HFF-Myc (cell line): ENCODE measurements around the gene DMRTC2.
"Not testable (repeated sequence)": the region's sequence is repeated elsewhere in the genome, so short reads cannot be mapped to it uniquely, and the experiment has no call there.

Experiments
- DNase-seq: peaks from one replicate; pipeline ENCODE4 v3.0.0-alpha.2; 2011; ENCODE audit warnings: low read depth; ENCODE audit errors: extremely low read depth
- H3K4me3 ChIP-seq: replicated peaks from 2 replicates; pipeline ENCODE4 v1.5.1; 2011; ENCODE audit warnings: low read depth, mild to moderate bottlenecking, control low read depth, low read length
- TF ChIP-seq, protein P1 (sequence below): IDR thresholded peaks from 2 replicates; pipeline ENCODE4 v1.5.1; 2012; ENCODE audit warnings: mild to moderate bottlenecking, low read depth, low read length, control low read depth; ENCODE audit errors: missing control alignments

DMRTC2 gene

DNA sequence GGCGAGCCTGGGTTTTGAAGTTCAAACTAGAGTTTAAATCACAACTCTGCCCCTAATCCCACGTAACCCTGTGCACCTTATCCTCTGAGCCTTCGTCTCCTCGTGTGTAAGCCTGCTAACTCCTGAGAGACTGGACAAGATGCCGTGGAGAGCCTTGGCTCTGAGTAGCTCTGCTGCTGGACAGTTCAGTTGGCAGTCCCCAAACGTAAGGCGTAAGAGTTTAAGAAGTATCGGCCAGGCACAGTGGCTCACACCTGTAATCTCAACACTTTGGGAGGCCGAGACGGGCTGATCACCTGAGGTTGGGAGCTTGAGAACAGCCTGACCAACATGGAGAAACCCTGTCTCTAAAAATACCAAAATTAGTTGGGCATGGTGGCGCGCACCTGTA is 27.5 kb downstream of the DMRTC2 start:
- TF ChIP-seq, protein P1, sequence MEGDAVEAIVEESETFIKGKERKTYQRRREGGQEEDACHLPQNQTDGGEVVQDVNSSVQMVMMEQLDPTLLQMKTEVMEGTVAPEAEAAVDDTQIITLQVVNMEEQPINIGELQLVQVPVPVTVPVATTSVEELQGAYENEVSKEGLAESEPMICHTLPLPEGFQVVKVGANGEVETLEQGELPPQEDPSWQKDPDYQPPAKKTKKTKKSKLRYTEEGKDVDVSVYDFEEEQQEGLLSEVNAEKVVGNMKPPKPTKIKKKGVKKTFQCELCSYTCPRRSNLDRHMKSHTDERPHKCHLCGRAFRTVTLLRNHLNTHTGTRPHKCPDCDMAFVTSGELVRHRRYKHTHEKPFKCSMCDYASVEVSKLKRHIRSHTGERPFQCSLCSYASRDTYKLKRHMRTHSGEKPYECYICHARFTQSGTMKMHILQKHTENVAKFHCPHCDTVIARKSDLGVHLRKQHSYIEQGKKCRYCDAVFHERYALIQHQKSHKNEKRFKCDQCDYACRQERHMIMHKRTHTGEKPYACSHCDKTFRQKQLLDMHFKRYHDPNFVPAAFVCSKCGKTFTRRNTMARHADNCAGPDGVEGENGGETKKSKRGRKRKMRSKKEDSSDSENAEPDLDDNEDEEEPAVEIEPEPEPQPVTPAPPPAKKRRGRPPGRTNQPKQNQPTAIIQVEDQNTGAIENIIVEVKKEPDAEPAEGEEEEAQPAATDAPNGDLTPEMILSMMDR: no peak
- no peak for DNase-seq
- H3K4me3 ChIP-seq: no peak overlapping the region

DNA sequence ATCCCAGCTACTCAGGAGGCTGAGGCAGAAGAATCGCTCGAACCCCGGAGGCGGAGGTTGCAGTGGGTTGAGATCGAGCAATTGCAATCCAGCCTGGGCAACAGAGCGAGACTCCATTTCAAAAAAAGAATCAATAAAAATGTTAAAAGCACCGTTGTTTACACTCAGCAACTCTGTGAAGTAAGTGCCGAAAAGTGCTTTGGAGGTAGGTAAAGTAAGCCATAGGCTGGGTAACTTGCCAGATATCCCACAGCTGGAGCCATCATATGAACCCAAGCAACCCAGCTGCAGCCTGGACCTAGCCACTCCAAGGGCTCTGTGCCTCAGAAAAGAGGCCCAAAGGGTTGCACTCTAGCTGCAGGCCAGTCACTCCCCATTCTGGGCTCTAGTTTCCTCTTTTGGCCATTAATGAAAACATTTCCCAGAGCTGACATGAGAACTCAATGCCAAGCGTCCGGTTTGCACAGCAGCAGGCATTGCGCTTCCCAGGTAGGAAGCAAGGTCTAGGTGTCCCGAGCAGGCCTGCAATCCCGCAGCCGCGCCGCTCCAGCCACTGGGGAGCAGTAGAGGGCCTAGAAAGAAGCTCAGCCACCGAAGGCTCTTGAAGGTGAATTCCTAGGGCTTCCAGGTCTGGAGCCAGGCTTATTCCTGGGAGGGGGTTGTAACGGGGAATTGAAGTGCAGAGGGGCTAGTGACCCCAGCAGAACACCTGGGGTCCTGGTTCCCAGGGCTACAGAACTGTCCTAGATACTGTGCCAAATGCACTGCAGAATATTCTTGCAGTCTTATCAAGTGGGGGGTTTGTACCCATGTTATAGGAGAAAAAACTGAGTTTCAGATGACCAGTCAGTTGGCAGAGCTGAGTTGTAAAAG is 28.2 kb downstream of the DMRTC2 start:
- H3K4me3 ChIP-seq: no peak overlapping the region
- TF ChIP-seq, protein P1: peak; percentile 73
- DNase-seq: no peak

DNA sequence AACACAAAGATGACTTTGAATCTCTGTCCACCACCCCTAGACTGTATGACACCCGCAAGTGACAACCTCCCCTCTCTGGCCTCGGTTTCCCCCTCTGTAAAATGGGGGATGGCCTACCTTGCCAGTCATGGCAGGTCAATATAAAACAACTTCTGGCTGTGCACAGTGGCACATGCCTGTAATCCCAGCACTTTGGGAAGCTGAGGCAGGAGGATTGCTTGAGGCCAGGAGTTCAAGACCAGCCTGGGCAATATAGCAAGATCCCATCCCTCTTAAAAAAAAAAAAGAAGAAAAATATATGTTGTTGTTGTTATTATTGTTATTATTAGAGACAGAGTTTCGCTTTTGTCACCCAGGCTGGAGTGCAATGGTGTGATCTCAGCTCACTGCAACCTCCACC is 31.1 kb downstream of the DMRTC2 start:
- not testable (repeated sequence) for H3K4me3 ChIP-seq, DNase-seq

DNA sequence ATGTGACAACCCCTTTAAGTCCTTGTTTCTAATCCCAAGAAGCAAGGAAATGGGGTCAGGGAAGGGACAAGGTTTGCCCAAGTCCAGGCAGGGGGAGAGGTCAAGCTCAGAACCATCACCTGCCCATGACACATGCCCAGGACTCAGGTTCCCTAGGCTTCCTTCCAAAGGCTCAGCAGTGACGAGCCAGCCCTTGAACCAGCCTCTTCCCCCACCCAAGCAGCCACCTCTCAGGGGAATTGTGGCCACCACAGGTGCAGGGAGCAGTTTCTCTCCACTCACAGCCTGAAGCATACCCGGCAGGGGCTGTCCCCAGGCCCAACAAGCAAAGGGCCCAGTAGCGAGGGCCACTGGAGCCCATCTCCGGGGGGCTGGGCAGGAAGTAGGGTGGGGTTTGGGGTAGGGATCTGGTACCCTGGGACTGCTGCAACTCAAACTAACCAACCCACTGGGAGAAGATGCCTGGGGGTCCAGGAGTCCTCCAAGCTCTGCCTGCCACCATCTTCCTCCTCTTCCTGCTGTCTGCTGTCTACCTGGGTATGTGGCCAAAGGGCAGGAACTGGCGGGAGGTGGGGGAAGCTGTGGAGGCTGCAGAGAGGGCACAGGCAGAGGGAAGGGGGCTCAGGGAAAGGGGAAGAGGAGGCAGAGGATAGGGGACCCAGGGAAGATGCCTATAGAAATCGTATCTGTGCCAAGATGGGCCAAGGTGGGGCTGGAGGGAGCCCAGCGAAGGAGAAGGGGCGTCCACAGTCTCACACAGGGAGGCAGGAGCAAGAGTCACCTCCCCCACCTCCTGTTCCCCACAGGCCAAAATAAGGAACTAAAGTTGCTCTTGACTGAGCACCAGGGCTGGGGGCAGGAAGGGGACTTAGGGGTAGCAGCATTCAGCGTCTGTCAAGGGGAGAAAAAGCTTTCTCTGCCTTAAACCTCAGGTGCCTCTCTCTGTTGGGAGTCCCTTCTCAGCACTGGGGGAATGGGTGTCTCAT is 32.3 kb downstream of the DMRTC2 start, which contains the start of gene CD79A:
CD79A (plus strand) TSS at position 433 of the 986 bp plus-strand sequence; CDS start at position 459, 26 bp downstream.
- TF ChIP-seq, protein P1: no peak
- DNase-seq: no peak
- H3K4me3 ChIP-seq: no peak within 1 kb of the TSS

- H3K4me3 ChIP-seq: no peak overlapping the region
- TF ChIP-seq, protein P1: no peak
- no peak for DNase-seq
Observed at GRCh38 chr19:41877916-41878905, 33.4 kb downstream of the DMRTC2 start.

GRCh38 chr19:41879080-41879479 is 34.2 kb downstream of the DMRTC2 start:
- TF ChIP-seq, protein P1: no peak
- DNase-seq: no peak
- no peak overlapping the region for H3K4me3 ChIP-seq
